Astrocyte (in vitro differentiated cells and primary cell): ENCODE data around the gene PEA15.

ENCODE experiments used
- EZH2 ChIP-seq: IDR thresholded peaks from 2 replicates; pipeline ENCODE4 v1.6.1; 2012; ENCODE audit warnings: mild to moderate bottlenecking, low read length, inconsistent platforms; ENCODE audit not compliant: insufficient read depth
- TF ChIP-seq, protein P1 (sequence below): IDR thresholded peaks from 2 replicates; pipeline ENCODE4 v1.5.1; 2011; ENCODE audit warnings: low read depth, mild to moderate bottlenecking, inconsistent platforms, low read length, moderate library complexity; ENCODE audit not compliant: insufficient read depth

DNA sequence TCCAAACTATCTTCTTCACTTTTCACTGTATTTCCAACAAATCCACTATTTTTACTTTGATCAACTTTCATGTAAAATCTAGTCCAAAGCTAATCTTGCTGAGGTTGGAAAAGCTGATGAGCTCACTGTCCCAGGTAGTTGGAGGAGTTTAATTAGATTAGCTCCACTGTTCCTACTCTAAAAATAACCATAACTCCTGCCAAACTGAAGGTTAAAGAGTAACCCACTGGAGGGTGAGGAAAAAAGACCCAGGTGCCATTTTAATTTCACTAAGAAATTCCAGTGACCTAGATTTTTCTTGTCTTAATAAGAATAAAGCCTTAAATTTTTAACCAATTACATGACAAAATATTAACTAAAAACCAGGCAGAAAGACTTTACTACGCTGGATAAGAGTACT is 41.9 kb downstream of the PEA15 start:
- TF ChIP-seq, protein P1, sequence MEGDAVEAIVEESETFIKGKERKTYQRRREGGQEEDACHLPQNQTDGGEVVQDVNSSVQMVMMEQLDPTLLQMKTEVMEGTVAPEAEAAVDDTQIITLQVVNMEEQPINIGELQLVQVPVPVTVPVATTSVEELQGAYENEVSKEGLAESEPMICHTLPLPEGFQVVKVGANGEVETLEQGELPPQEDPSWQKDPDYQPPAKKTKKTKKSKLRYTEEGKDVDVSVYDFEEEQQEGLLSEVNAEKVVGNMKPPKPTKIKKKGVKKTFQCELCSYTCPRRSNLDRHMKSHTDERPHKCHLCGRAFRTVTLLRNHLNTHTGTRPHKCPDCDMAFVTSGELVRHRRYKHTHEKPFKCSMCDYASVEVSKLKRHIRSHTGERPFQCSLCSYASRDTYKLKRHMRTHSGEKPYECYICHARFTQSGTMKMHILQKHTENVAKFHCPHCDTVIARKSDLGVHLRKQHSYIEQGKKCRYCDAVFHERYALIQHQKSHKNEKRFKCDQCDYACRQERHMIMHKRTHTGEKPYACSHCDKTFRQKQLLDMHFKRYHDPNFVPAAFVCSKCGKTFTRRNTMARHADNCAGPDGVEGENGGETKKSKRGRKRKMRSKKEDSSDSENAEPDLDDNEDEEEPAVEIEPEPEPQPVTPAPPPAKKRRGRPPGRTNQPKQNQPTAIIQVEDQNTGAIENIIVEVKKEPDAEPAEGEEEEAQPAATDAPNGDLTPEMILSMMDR: no peak
- TF ChIP-seq EZH2: no peak
